Thyroid gland (tissue), 4 donors: ENCODE data around the gene USP15. TPM values are rescaled to one million over a fixed set of nuclear protein-coding genes. Genes with fewer than 3 reads are reported as not detected.
A peak's percentile ranks its signal among the peaks of the same experiment; 100 is the strongest.

Source experiments
- DNase-seq, 2 donors: peaks; one replicate each; pipeline ENCODE4 v3.0.0-alpha.2; 2019
- H3K27ac ChIP-seq, 3 donors: fragments of 200-600 bp; sonication (generic); 1 replicate in 2 of 3; 2 replicates in 1 of 3; pipeline ENCODE4 v1.5.1; 2016 to 2019; ENCODE audit warnings: mild to moderate bottlenecking in 1 of 3, moderate library complexity in 1 of 3
- H3K27me3 ChIP-seq: fragments of 200-600 bp; sonication (generic); one replicate; pipeline ENCODE4 v1.5.1; 2019
- H3K36me3 ChIP-seq, 2 donors: fragments of 200-600 bp; sonication (generic); one replicate each; pipeline ENCODE4 v1.5.1; 2016 to 2019
- H3K4me1 ChIP-seq, 2 donors: fragments of 200-600 bp; sonication (generic); one replicate each; pipeline ENCODE4 v1.5.1; 2017 to 2019
- H3K4me3 ChIP-seq, 3 donors: fragments of 200-600 bp; sonication (generic); replicated peaks in 1 of 3; 1 replicate in 2 of 3; 2 replicates in 1 of 3; pipeline ENCODE4 v1.5.1; 2016; ENCODE audit warnings: mild to moderate bottlenecking in 1 of 3
- H3K9me3 ChIP-seq: fragments of 200-600 bp; sonication (generic); one replicate; pipeline ENCODE4 v1.5.1; 2017
- CTCF ChIP-seq, 6 experiments: fragments of 200-600 bp in 3 of 6; fragments of 450-650 bp in 3 of 6; sonication (generic) in 3 of 6; IDR thresholded peaks; one replicate each; pipeline ENCODE4 v1.5.1; 2016 to 2019; ENCODE audit warnings: antibody characterized with exemption in 6 of 6, mild to moderate bottlenecking in 2 of 6, inconsistent platforms in 1 of 6, moderate library complexity in 1 of 6
- POLR2A ChIP-seq, 2 donors: fragments of 450-650 bp; IDR thresholded peaks; one replicate each; pipeline ENCODE4 v1.6.1; 2017; ENCODE audit warnings: antibody characterized with exemption in 2 of 2, mild to moderate bottlenecking in 2 of 2, moderate library complexity in 1 of 2
- WGBS, 2 donors: methylation state at CpG; one replicate each; pipeline ENCODE4 v1.1.5; 2017; 5-methylcytosine and 5-hydroxymethylcytosine counted together
- intact Hi-C: fragments of 100-400 bp; cut with DNase I; formaldehyde crosslinking; loops from one replicate; pipeline ENCODE4 v1.15.1; 2023
- total RNA-seq, 4 donors: library from RNA; depleted of rRNA; stranded (reverse); fragments of >200 nt; gene quantifications; one replicate each; pipeline ENCODE4 v1.2.3, GENCODE V29; 2016

USP15 gene
- total RNA-seq, 4 donors from 2014 or later: 57.3 to 139 (median 70.2) TPM

- WGBS, 2 donors: 3% methylated on average over 26 of the region's 26 CpGs
- Histone ChIP-seq H3K27me3 (no peaks in the 10 kb centered on the region), H3K4me1 (peaks cover 18 to 33% of the 10 kb centered on the region in 2 donors), H3K4me3 (peak overlapping the region; percentile 21 to 76 (median 76)), H3K36me3 (no peaks in the 10 kb centered on the region), H3K9me3 (no peaks in the 10 kb centered on the region), H3K27ac (peak overlapping the region; percentile 84 to 95 (median 94))
- intact Hi-C loops: no loop called here
- TF ChIP-seq POLR2A (IDR thresholded peaks at IDR 0.05) (no peak), CTCF (IDR thresholded peaks at IDR 0.05) (no peak)
- DNase-seq: peak; percentile 14
These were observed 804 bp downstream of the USP15 start for GRCh38 chr12:62260733-62261683.

DNA sequence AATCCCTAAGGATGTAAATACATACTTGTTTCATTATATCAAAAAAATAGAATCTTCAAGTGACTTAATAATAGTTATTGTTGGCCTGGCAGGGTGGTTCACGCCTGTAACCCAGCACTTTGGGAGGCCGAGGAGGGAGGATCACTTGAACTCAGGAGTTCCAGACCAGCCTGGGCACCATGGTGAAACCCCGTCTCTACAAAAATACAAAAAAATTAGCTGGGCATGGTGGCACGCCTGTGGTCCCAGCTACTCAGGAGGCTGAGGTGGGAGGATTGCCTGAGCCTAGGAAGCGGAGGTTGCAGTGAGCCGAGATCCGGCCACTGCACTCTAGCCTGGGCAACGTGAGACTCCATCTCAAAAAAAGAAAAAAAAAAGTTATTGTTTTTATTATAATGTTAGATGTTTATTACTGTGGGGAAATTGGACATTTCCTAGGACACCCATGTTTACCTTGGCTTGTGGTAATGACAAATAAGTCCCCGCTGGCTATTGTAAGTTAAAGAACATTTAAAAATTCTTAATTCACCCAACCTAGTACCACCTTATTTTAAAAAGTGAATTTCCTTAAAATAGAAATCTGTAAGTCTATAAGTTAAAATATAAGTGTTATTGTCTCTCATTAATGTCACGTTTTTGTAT, 1.8 kb downstream of the USP15 start:
- 90 to 93% methylated on average over 10 of the region's 10 CpGs for WGBS, 2 donors
- intact Hi-C loops: no loop called here
- Histone ChIP-seq H3K36me3 (no peaks in the 10 kb centered on the region), H3K27ac (no peak overlapping the region), H3K4me1 (peaks cover 21 to 36% of the 10 kb centered on the region in 2 donors), H3K27me3 (no peaks in the 10 kb centered on the region), H3K4me3 (peak overlapping the region in 1 of 3 donors; percentile 76), H3K9me3 (no peaks in the 10 kb centered on the region)
- DNase-seq: no peak
- no peak for TF ChIP-seq CTCF (IDR thresholded peaks at IDR 0.05)
- no peak for TF ChIP-seq POLR2A (IDR thresholded peaks at IDR 0.05)

DNA sequence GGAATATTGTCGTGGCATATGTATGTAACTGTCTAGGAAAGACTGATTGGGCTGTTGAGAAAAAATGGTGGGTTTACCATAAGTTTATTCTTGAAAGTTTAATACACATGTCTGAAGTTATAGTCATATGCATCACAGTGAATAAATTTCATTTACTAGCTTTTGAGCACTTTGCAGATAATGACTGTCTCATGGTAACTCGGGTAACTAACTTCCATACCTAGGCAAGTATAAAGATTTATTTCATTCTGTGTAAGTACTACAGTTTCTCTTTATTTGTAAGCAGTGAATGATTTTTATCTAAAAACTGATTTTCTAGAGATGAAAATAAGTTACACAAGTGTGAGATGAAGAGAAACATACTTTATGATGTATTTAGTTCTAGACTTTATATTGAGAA, 3.0 kb downstream of the USP15 start:
- intact Hi-C loops: no loop called here
- TF ChIP-seq CTCF (IDR thresholded peaks at IDR 0.05): no peak
- TF ChIP-seq POLR2A (IDR thresholded peaks at IDR 0.05): no peak
- no peaks in the 10 kb centered on the region for H3K27me3 ChIP-seq
- H3K4me3 ChIP-seq: no peak overlapping the region
- H3K9me3 ChIP-seq: no peaks in the 10 kb centered on the region
- no peak for DNase-seq
- 80 to 93% methylated on average over 2 of the region's 2 CpGs for WGBS, 2 donors
- no peaks in the 10 kb centered on the region for H3K36me3 ChIP-seq
- no peak overlapping the region for H3K27ac ChIP-seq
- peaks cover 23 to 47% of the 10 kb centered on the region in 2 donors for H3K4me1 ChIP-seq

GRCh38 chr12:62263966-62264365, 3.8 kb downstream of the USP15 start:
- Histone ChIP-seq H3K9me3 (no peaks in the 10 kb centered on the region), H3K36me3 (no peaks in the 10 kb centered on the region), H3K4me3 (no peak overlapping the region), H3K27ac (no peak overlapping the region), H3K27me3 (no peaks in the 10 kb centered on the region), H3K4me1 (peaks cover 23 to 50% of the 10 kb centered on the region in 2 donors)
- DNase-seq: no peak
- WGBS, 2 donors: 83 to 96% methylated on average over 11 of the region's 11 CpGs
- intact Hi-C loops: no loop called here
- TF ChIP-seq POLR2A (IDR thresholded peaks at IDR 0.05): no peak
- TF ChIP-seq CTCF (IDR thresholded peaks at IDR 0.05): no peak

DNA sequence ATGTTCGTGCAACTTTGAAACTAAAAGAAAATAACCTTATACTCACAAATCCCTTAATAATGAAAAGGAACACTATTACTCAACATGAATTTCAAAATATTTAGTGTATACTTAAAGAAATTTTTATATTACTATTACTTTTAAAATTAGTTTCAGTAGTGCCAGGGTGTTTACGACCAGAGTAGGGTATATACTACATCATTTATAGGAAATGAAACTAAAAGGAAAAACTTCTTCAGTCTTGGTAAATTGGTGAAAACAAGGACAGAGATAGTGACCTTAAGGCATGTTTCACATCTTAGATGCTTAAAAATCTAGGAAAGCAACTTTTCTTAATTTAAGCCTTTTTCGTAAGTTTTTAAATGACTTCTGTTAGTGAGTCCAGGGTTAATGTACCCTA, 4.5 kb downstream of the USP15 start:
- no peak for TF ChIP-seq CTCF (IDR thresholded peaks at IDR 0.05)
- no peak for TF ChIP-seq POLR2A (IDR thresholded peaks at IDR 0.05)
- H3K27ac ChIP-seq: no peak overlapping the region
- 88 to 89% methylated on average over 3 of the region's 3 CpGs for WGBS, 2 donors

More for the DNA sequence above, 4.5 kb downstream of the USP15 start:
- intact Hi-C loops: no loop called here
- DNase-seq: no peak
- Histone ChIP-seq H3K4me3 (no peak overlapping the region), H3K36me3 (no peaks in the 10 kb centered on the region), H3K9me3 (no peaks in the 10 kb centered on the region), H3K27me3 (no peaks in the 10 kb centered on the region), H3K4me1 (peaks cover 23 to 46% of the 10 kb centered on the region in 2 donors)
